ENCODE measurements around the gene ZNF598. TPM values are rescaled to one million over a fixed set of nuclear protein-coding genes. Genes with fewer than 3 reads are reported as not detected.

ZNF598 gene
- total and polyA plus RNA-seq, 2 donors from 2014 or later: 14.3 to 34.9 TPM

DNA sequence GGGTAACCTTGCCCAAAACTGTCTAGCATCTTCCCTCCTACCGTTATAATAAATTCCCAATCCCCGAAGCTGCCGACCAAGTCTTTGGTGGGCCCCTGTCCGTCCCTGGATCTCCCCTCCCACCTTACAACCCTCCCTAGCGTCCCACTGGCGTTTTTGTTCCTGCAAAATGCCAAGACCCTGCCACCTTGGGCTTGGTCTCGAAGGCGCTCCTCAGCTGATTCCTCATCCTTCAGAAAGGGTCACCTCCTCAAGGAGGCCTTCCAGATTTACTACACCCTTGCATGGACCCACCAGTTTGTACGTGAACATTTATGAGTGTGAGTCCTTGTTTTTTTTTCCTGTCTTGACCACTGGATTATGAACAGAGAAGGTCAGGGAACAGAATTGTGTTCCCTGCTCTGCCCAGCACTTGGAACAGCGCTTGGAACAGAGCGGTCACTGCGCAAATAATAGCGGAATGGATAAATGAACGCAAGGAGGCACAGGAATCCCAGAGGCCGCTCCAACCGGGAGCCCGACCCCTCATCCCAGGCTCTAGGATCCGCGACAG lies 26.6 kb downstream of the ZNF598 start:
- peak overlapping the region in 2 of 3 donors; percentile 49 to 66 for H3K4me3 ChIP-seq (ENCODE audit: low read length in 3 of 3)
- H3K4me1 ChIP-seq (ENCODE audit: control insufficient read depth in 2 of 3, insufficient read depth in 2 of 3, low read depth in 1 of 3, low read length in 3 of 3): peaks cover 0 to 18% (median 8%) of the 10 kb centered on the region in 3 donors
- DNase-seq: no peak

DNA sequence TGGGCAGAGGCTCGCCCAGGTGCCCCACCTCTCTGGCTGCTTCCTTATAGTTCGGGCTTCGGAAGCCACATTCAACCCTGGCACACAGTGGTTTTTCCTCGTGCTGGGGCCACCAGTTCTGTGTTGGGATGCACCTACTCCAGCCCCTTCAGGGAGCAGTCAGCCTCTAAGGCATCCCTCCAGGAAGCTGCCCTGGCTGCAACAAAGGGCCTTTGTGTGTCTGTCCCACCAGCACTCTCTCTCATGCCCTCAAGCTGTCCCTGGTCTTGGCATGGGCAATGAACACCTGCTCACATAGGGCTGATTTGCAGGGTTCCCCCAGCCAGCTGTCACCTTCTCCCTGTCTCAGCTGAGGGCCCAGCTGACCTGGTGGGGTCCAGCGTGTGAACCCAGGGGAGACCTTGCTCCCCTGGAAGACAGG lies 27.6 kb downstream of the ZNF598 start:
- peaks cover 34% of the 10 kb centered on the region for H3K27me3 ChIP-seq (ENCODE audit: control insufficient read depth, insufficient read depth, low read length)
- no peak for FAIRE-seq
- TF ChIP-seq, protein P1, sequence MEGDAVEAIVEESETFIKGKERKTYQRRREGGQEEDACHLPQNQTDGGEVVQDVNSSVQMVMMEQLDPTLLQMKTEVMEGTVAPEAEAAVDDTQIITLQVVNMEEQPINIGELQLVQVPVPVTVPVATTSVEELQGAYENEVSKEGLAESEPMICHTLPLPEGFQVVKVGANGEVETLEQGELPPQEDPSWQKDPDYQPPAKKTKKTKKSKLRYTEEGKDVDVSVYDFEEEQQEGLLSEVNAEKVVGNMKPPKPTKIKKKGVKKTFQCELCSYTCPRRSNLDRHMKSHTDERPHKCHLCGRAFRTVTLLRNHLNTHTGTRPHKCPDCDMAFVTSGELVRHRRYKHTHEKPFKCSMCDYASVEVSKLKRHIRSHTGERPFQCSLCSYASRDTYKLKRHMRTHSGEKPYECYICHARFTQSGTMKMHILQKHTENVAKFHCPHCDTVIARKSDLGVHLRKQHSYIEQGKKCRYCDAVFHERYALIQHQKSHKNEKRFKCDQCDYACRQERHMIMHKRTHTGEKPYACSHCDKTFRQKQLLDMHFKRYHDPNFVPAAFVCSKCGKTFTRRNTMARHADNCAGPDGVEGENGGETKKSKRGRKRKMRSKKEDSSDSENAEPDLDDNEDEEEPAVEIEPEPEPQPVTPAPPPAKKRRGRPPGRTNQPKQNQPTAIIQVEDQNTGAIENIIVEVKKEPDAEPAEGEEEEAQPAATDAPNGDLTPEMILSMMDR (IDR thresholded peaks at IDR 0.05; ENCODE audit: borderline replicate concordance, extremely low read depth, insufficient read depth): no peak
- H3K9me3 ChIP-seq (ENCODE audit: control insufficient read depth in 2 of 3, insufficient read depth in 1 of 3, low read length in 3 of 3): no peaks in the 10 kb centered on the region
- intact Hi-C loops (cut with DNase I): no loop called here
- H3K36me3 ChIP-seq (ENCODE audit: control insufficient read depth in 2 of 3, insufficient read depth in 3 of 3, low read length in 3 of 3): peaks cover 0 to 13% (median 8%) of the 10 kb centered on the region in 3 donors
- DNase-seq: peak in 1 of 5 donors; percentile 8
- no peak overlapping the region for H3K27ac ChIP-seq (ENCODE audit: low read depth in 2 of 2, low read length in 2 of 2)
- H3K9ac ChIP-seq (ENCODE audit: low read length in 3 of 3): no peak overlapping the region
- no peak overlapping the region for H3K4me3 ChIP-seq (ENCODE audit: low read length in 3 of 3)
- H3K4me1 ChIP-seq (ENCODE audit: control insufficient read depth in 2 of 3, insufficient read depth in 2 of 3, low read depth in 1 of 3, low read length in 3 of 3): peaks cover 0 to 18% (median 8%) of the 10 kb centered on the region in 3 donors

More for the DNA sequence above, 26.6 kb downstream of the ZNF598 start:
- H3K9ac ChIP-seq (ENCODE audit: low read length in 3 of 3): no peak overlapping the region
- peaks cover 34% of the 10 kb centered on the region for H3K27me3 ChIP-seq (ENCODE audit: control insufficient read depth, insufficient read depth, low read length)
- intact Hi-C loops (cut with DNase I): no loop called here
- TF ChIP-seq, protein P1 (IDR thresholded peaks at IDR 0.05; ENCODE audit: borderline replicate concordance, extremely low read depth, insufficient read depth): no peak
- no peak overlapping the region for H3K27ac ChIP-seq (ENCODE audit: low read depth in 2 of 2, low read length in 2 of 2)
- no peak for FAIRE-seq
- no peaks in the 10 kb centered on the region for H3K9me3 ChIP-seq (ENCODE audit: control insufficient read depth in 2 of 3, insufficient read depth in 1 of 3, low read length in 3 of 3)
- H3K36me3 ChIP-seq (ENCODE audit: control insufficient read depth in 2 of 3, insufficient read depth in 3 of 3, low read length in 3 of 3): peaks cover 0 to 12% (median 8%) of the 10 kb centered on the region in 3 donors

DNA sequence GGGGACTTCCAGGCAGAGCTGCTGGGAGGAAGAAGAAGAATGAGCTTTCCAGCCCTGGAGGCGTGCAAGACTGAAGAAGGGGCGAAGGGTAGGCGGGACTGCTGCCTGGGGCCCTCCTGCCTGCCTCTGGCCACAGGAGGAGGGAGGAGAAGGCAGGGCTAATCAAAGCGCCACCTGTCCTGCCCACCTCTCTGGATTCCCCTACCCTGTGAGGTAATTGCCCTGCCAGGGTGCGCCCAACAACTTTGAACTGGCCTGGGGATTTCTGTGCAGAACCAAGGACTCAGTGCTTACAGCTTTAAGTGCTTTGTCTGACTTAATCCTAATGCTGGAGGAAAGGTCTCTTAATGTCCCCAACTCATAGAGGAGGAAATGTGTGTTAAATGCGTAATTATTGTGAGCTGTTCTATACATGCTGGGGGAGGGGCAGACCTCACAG lies 28.2 kb downstream of the ZNF598 start, which contains the start of gene NOXO1:
Gene NOXO1 (minus strand): TSS at position 72 of the 439 bp plus-strand sequence. CDS start 290 bp downstream, outside the sequence.
- Histone ChIP-seq H3K27me3 (ENCODE audit: control insufficient read depth, insufficient read depth, low read length) (peaks cover 34% of the 10 kb centered on the region), H3K27ac (ENCODE audit: low read depth in 2 of 2, low read length in 2 of 2) (no peak within 1 kb of the TSS), H3K9me3 (ENCODE audit: control insufficient read depth in 2 of 3, insufficient read depth in 1 of 3, low read length in 3 of 3) (no peaks in the 10 kb centered on the region), H3K4me3 (ENCODE audit: low read length in 3 of 3) (no peak within 1 kb of the TSS), H3K4me1 (ENCODE audit: control insufficient read depth in 2 of 3, insufficient read depth in 2 of 3, low read depth in 1 of 3, low read length in 3 of 3) (peaks cover 0 to 18% (median 8%) of the 10 kb centered on the region in 3 donors), H3K9ac (ENCODE audit: low read length in 3 of 3) (no peak within 1 kb of the TSS), H3K36me3 (ENCODE audit: control insufficient read depth in 2 of 3, insufficient read depth in 3 of 3, low read length in 3 of 3) (peaks cover 0 to 12% (median 10%) of the 10 kb centered on the region in 3 donors)
- intact Hi-C loops (cut with DNase I): no loop called here
- DNase-seq (no peak), FAIRE-seq (no peak)
- TF ChIP-seq, protein P1 (IDR thresholded peaks at IDR 0.05; ENCODE audit: borderline replicate concordance, extremely low read depth, insufficient read depth): no peak

Measured in kidney (tissue), 14 donors.